HEK293 (cell line): ENCODE data around the gene RBM22.

Experiments used
- HOXA7 ChIP-seq: sonication (generic); formaldehyde crosslinking; IDR thresholded peaks from 2 replicates; pipeline ENCODE4 v1.8.1; 2022; ENCODE audit warnings: missing genetic modification reagents, borderline replicate concordance
- PRDM1 ChIP-seq: fragments of 450-650 bp; formaldehyde crosslinking; IDR thresholded peaks from 2 replicates; pipeline ENCODE4; 2016; ENCODE audit warnings: missing biosample characterization, missing genetic modification characterization
- REST ChIP-seq: fragments of 450-650 bp; formaldehyde crosslinking; IDR thresholded peaks from 2 replicates; pipeline ENCODE4 v1.5.1; 2016; ENCODE audit warnings: missing biosample characterization, missing genetic modification characterization
- YY1 ChIP-seq: fragments of 450-650 bp; formaldehyde crosslinking; IDR thresholded peaks from 2 replicates; pipeline ENCODE4 v1.5.1; 2018; ENCODE audit warnings: missing biosample characterization, missing genetic modification characterization
- ZBTB49 ChIP-seq: fragments of 450-650 bp; formaldehyde crosslinking; IDR thresholded peaks from 2 replicates; pipeline ENCODE4 v1.5.1; 2016; ENCODE audit warnings: missing biosample characterization, missing genetic modification characterization, low read depth
- ZFP41 ChIP-seq: fragments of 450-650 bp; formaldehyde crosslinking; IDR thresholded peaks from 2 replicates; pipeline ENCODE4 v1.5.1; 2016; ENCODE audit warnings: missing biosample characterization, missing genetic modification characterization, borderline replicate concordance
- ZNF140 ChIP-seq: fragments of 450-650 bp; formaldehyde crosslinking; IDR thresholded peaks from 2 replicates; pipeline ENCODE4 v1.5.1; 2016; ENCODE audit warnings: missing biosample characterization, missing genetic modification characterization
- ZNF701 ChIP-seq: fragments of 450-650 bp; formaldehyde crosslinking; IDR thresholded peaks from 2 replicates; pipeline ENCODE4 v1.5.1; 2016; ENCODE audit warnings: missing biosample characterization, missing genetic modification characterization
- ZNF777 ChIP-seq: fragments of 450-650 bp; formaldehyde crosslinking; IDR thresholded peaks from 2 replicates; pipeline ENCODE4 v1.5.1; 2017; ENCODE audit warnings: missing biosample characterization, missing genetic modification characterization, borderline replicate concordance
- TF ChIP-seq, protein P1 (sequence below): sonication (generic); formaldehyde crosslinking; IDR thresholded peaks from 2 replicates; pipeline ENCODE4 v1.8.1; 2022; ENCODE audit warnings: mild to moderate bottlenecking, moderate library complexity, missing genetic modification reagents
- TF ChIP-seq, protein P2 (sequence below): fragments of 450-650 bp; formaldehyde crosslinking; IDR thresholded peaks from 2 replicates; pipeline ENCODE4 v1.5.1; 2016; ENCODE audit warnings: missing biosample characterization, missing genetic modification characterization
- TF ChIP-seq, protein P3 (sequence below): fragments of 450-650 bp; formaldehyde crosslinking; IDR thresholded peaks from 2 replicates; pipeline ENCODE4 v1.5.1; 2016; ENCODE audit warnings: missing biosample characterization, missing genetic modification characterization, low read depth

DNA sequence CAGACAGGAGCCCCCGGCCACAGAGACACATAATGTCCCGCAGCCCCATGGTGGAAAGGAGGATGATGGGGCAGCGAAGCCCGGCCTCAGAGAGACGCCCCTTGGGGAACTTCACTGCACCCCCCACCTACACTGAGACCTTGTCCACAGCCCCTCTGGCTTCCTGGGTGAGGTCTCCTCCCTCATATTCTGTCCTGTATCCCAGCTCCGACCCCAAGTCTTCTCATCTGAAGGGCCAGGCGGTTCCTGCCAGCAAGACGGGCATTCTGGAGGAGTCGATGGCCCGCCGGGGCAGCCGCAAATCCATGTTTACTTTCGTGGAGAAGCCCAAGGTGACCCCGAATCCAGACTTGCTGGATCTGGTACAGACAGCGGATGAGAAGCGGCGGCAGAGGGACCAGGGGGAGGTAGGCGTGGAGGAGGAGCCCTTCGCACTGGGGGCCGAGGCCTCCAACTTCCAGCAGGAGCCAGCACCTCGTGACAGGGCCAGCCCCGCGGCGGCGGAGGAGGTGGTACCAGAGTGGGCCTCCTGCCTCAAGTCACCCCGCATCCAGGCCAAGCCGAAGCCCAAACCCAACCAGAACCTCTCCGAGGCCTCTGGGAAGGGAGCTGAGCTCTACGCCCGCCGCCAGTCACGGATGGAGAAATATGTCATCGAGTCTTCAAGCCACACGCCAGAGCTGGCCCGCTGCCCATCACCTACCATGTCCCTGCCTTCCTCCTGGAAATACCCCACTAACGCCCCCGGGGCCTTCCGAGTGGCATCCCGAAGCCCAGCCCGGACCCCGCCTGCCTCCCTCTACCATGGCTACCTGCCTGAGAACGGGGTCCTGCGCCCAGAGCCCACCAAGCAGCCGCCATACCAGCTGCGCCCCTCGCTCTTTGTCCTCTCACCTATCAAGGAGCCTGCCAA, 51.5 kb downstream of the RBM22 start:
- TF ChIP-seq, protein P1, sequence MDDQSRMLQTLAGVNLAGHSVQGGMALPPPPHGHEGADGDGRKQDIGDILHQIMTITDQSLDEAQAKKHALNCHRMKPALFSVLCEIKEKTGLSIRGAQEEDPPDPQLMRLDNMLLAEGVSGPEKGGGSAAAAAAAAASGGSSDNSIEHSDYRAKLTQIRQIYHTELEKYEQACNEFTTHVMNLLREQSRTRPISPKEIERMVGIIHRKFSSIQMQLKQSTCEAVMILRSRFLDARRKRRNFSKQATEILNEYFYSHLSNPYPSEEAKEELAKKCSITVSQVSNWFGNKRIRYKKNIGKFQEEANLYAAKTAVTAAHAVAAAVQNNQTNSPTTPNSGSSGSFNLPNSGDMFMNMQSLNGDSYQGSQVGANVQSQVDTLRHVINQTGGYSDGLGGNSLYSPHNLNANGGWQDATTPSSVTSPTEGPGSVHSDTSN (CRISPR knock-in tag) = no peak
- TF ChIP-seq, protein P2, sequence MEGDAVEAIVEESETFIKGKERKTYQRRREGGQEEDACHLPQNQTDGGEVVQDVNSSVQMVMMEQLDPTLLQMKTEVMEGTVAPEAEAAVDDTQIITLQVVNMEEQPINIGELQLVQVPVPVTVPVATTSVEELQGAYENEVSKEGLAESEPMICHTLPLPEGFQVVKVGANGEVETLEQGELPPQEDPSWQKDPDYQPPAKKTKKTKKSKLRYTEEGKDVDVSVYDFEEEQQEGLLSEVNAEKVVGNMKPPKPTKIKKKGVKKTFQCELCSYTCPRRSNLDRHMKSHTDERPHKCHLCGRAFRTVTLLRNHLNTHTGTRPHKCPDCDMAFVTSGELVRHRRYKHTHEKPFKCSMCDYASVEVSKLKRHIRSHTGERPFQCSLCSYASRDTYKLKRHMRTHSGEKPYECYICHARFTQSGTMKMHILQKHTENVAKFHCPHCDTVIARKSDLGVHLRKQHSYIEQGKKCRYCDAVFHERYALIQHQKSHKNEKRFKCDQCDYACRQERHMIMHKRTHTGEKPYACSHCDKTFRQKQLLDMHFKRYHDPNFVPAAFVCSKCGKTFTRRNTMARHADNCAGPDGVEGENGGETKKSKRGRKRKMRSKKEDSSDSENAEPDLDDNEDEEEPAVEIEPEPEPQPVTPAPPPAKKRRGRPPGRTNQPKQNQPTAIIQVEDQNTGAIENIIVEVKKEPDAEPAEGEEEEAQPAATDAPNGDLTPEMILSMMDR (tag by site-specific recombination) = no peak
- no peak for TF ChIP-seq ZNF140 (tag by site-specific recombination)
- TF ChIP-seq ZBTB49 (tag by site-specific recombination) = no peak
- TF ChIP-seq, protein P3, sequence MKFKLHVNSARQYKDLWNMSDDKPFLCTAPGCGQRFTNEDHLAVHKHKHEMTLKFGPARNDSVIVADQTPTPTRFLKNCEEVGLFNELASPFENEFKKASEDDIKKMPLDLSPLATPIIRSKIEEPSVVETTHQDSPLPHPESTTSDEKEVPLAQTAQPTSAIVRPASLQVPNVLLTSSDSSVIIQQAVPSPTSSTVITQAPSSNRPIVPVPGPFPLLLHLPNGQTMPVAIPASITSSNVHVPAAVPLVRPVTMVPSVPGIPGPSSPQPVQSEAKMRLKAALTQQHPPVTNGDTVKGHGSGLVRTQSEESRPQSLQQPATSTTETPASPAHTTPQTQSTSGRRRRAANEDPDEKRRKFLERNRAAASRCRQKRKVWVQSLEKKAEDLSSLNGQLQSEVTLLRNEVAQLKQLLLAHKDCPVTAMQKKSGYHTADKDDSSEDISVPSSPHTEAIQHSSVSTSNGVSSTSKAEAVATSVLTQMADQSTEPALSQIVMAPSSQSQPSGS (tag by site-specific recombination) = no peak
- no peak for TF ChIP-seq PRDM1 (tag by site-specific recombination)
- no peak for TF ChIP-seq ZNF777
- TF ChIP-seq REST (tag by site-specific recombination) = no peak
- no peak for TF ChIP-seq ZNF701 (tag by site-specific recombination)
- no peak for TF ChIP-seq HOXA7 (CRISPR knock-in tag)
- no peak for TF ChIP-seq ZFP41 (tag by site-specific recombination)
- no peak for TF ChIP-seq YY1 (tag by site-specific recombination)
